Measurements from ENCODE around the gene FAM186B. TPM values are rescaled to one million over a fixed set of nuclear protein-coding genes. Genes with fewer than 3 reads are reported as not detected.
"Not testable (repeated sequence)": the region's sequence is repeated elsewhere in the genome, so short reads cannot be mapped to it uniquely, and the experiment has no call there.

FAM186B gene, protein sequence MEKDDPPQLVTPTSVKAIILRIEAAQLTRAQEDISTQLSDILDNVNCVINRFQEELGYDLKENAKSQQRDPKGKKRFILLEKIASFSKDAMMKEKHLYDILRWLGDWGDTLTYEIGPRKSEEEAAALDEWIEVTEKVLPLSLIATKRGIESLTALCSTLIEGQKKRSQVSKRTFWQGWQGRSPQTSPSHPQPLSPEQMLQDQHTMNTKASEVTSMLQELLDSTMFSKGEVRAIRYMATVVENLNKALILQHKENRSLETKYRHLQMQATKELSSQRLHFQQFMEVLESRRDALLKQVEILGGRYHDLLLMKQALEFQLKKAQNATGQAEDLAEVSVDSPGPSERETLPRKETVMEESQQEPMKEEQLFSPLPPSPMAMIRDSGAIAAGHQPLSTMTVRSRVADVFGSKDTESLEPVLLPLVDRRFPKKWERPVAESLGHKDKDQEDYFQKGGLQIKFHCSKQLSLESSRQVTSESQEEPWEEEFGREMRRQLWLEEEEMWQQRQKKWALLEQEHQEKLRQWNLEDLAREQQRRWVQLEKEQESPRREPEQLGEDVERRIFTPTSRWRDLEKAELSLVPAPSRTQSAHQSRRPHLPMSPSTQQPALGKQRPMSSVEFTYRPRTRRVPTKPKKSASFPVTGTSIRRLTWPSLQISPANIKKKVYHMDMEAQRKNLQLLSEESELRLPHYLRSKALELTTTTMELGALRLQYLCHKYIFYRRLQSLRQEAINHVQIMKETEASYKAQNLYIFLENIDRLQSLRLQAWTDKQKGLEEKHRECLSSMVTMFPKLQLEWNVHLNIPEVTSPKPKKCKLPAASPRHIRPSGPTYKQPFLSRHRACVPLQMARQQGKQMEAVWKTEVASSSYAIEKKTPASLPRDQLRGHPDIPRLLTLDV
- total RNA-seq (2013) = not detected
- not detected for polyA plus RNA-seq
- not detected in 2 replicates for polyA minus RNA-seq
- 0.05 to 4.5 (median 0.39) reads per million in 11 experiments for total RNA-seq

- H3K4me3 ChIP-seq (replicated peaks in 1 of 3; ENCODE audit: low read depth in 2 of 3, low read length in 3 of 3); DNase-seq: not testable (repeated sequence)
Measured at GRCh38 chr12:49605539-49605938, at the start of gene FAM186B. Gene FAM186B (minus strand): TSS chr12:49605639. CDS start chr12:49605477, 162 bp downstream.

DNA sequence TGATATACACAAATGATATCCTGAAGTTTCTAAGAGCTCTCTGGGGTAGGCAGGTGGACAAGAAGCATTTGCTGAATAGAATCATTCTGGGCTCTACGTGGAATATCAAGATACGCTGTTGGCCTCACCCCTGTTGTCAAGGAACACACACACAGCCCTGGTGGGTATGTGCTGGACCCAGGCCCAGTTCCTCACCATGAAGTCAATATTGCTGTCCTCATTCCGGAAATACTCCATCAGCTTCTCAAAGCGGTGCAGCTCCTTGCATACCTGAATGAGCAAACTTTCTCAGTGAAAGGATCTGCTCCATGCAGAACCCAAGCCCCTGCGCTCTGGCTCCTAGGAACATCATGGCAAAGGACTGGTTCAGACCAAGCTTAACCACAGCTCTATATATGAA, 49.3 kb upstream of the FAM186B start:
- H3K36me3 ChIP-seq (replicated peaks in 1 of 2; ENCODE audit: control insufficient read depth in 1 of 2, insufficient read depth in 2 of 2, low read length in 2 of 2) = peaks cover 17 to 68% of the 10 kb centered on the region in 2 donors
- no peak overlapping the region for H2AFZ ChIP-seq (ENCODE audit: insufficient read depth, low read depth, low read length, poor library complexity, severe bottlenecking)
- H3K9ac ChIP-seq (ENCODE audit: insufficient read depth, low read length, poor library complexity, severe bottlenecking) = no peak overlapping the region
- no peak for TF ChIP-seq CTCF (IDR thresholded peaks at IDR 0.05)
- H3K79me2 ChIP-seq (ENCODE audit: insufficient read depth, low read length) = no peaks in the 10 kb centered on the region
- H3K4me3 ChIP-seq (replicated peaks in 1 of 3; ENCODE audit: low read depth in 2 of 3, low read length in 3 of 3) = no peak overlapping the region
- H3K27ac ChIP-seq (ENCODE audit: low read depth in 1 of 2, low read length in 2 of 2) = no peak overlapping the region
- 95% methylated on average over 5 of the region's 5 CpGs for WGBS (ENCODE audit: insufficient coverage)
- peaks cover 57 to 62% of the 10 kb centered on the region in 2 donors for H3K36me3 Mint-ChIP-seq
- no peak overlapping the region for H3K4me2 ChIP-seq (replicated peaks; ENCODE audit: extremely low read depth, low read length, poor library complexity, severe bottlenecking)
- DNase-seq = no peak
- intact Hi-C loops (cut with micrococcal nuclease) = no loop called here
- no peak overlapping the region for H3K4me3 Mint-ChIP-seq
- peaks cover 10% of the 10 kb centered on the region for H3K4me1 Mint-ChIP-seq
- H4K20me1 ChIP-seq (ENCODE audit: insufficient read depth, low read length) = no peaks in the 10 kb centered on the region
- no peaks in the 10 kb centered on the region for H3K9me3 ChIP-seq (replicated peaks in 1 of 2; ENCODE audit: control insufficient read depth in 1 of 2, insufficient read depth in 1 of 2, low read length in 2 of 2)
- peaks cover 0 to under 1% (median 0%) of the 10 kb centered on the region in 3 donors for H3K27me3 Mint-ChIP-seq (ENCODE audit: low read depth in 3 of 3)
- H3K4me1 ChIP-seq (ENCODE audit: control insufficient read depth in 1 of 2, insufficient read depth in 2 of 2, low read length in 2 of 2) = no peaks in the 10 kb centered on the region
- H3K27me3 ChIP-seq (ENCODE audit: control insufficient read depth in 2 of 2, insufficient read depth in 2 of 2, low read length in 2 of 2) = no peaks in the 10 kb centered on the region
- no peaks in the 10 kb centered on the region for H3K9me3 Mint-ChIP-seq
- H3K27ac Mint-ChIP-seq = no peak overlapping the region

More at GRCh38 chr12:49605539-49605938, at the start of gene FAM186B:
- 80% methylated on average over 1 of the region's 4 CpGs for WGBS (ENCODE audit: insufficient coverage)
- peak within 1 kb of the TSS in 1 of 7 donors; percentile 60 for H3K27ac Mint-ChIP-seq
- H3K4me1 ChIP-seq (ENCODE audit: control insufficient read depth in 1 of 2, insufficient read depth in 2 of 2, low read length in 2 of 2); H3K36me3 Mint-ChIP-seq; H3K9me3 ChIP-seq (replicated peaks in 1 of 2; ENCODE audit: control insufficient read depth in 1 of 2, insufficient read depth in 1 of 2, low read length in 2 of 2); H4K20me1 ChIP-seq (ENCODE audit: insufficient read depth, low read length); H3K4me2 ChIP-seq (replicated peaks; ENCODE audit: extremely low read depth, low read length, poor library complexity, severe bottlenecking); H3K27ac ChIP-seq (ENCODE audit: low read depth in 1 of 2, low read length in 2 of 2); H3K79me2 ChIP-seq (ENCODE audit: insufficient read depth, low read length); H3K4me3 Mint-ChIP-seq; H3K36me3 ChIP-seq (replicated peaks in 1 of 2; ENCODE audit: control insufficient read depth in 1 of 2, insufficient read depth in 2 of 2, low read length in 2 of 2); H3K27me3 ChIP-seq (ENCODE audit: control insufficient read depth in 2 of 2, insufficient read depth in 2 of 2, low read length in 2 of 2); H3K9ac ChIP-seq (ENCODE audit: insufficient read depth, low read length, poor library complexity, severe bottlenecking); H2AFZ ChIP-seq (ENCODE audit: insufficient read depth, low read depth, low read length, poor library complexity, severe bottlenecking); H3K9me3 Mint-ChIP-seq; H3K4me1 Mint-ChIP-seq; intact Hi-C loops (cut with micrococcal nuclease): not testable (repeated sequence)
- H3K27me3 Mint-ChIP-seq (ENCODE audit: low read depth in 3 of 3) = peaks cover 3 to 18% (median 9%) of the 10 kb centered on the region in 3 donors

Data from CD14-positive monocyte (primary cell).